ENCODE measurements around the gene TM4SF4.
"Not testable (repeated sequence)": the region's sequence is repeated elsewhere in the genome, so short reads cannot be mapped to it uniquely, and the experiment has no call there.

Gene TM4SF4

GRCh38 chr3:149474250-149474817 is at the start of gene TM4SF4:
TM4SF4 (plus strand) TSS chr3:149474697; CDS start chr3:149474878, 181 bp downstream.
- DNase-seq (ENCODE audit: low read depth in 2 of 2) = no peak

GRCh38 chr3:149424918-149425317 is 49.6 kb upstream of the TM4SF4 start:
- DNase-seq (ENCODE audit: low read depth in 2 of 2) = no peak

GRCh38 chr3:149426325-149426724 is 48.2 kb upstream of the TM4SF4 start:
- DNase-seq (ENCODE audit: low read depth in 2 of 2) = no peak

GRCh38 chr3:149428087-149428486 is 46.4 kb upstream of the TM4SF4 start:
- no peak for DNase-seq (ENCODE audit: low read depth in 2 of 2)

- no peak for DNase-seq (ENCODE audit: low read depth in 2 of 2)
Measured at GRCh38 chr3:149430216-149430615, 44.3 kb upstream of the TM4SF4 start.

- DNase-seq (ENCODE audit: low read depth in 2 of 2) = no peak
Measured at GRCh38 chr3:149432149-149432548, 42.3 kb upstream of the TM4SF4 start.

GRCh38 chr3:149435996-149436885 is 38.3 kb upstream of the TM4SF4 start:
- DNase-seq (ENCODE audit: low read depth in 2 of 2) = no peak

- no peak for DNase-seq (ENCODE audit: low read depth in 2 of 2)
Measured at GRCh38 chr3:149437286-149437685, 37.2 kb upstream of the TM4SF4 start.

GRCh38 chr3:149437710-149438109 is 36.8 kb upstream of the TM4SF4 start:
- no peak for DNase-seq (ENCODE audit: low read depth in 2 of 2)

GRCh38 chr3:149438981-149439380 is 35.5 kb upstream of the TM4SF4 start:
- DNase-seq (ENCODE audit: low read depth in 2 of 2) = no peak

GRCh38 chr3:149441642-149442041 is 32.9 kb upstream of the TM4SF4 start:
- DNase-seq (ENCODE audit: low read depth in 2 of 2) = no peak

GRCh38 chr3:149442043-149442442 is 32.5 kb upstream of the TM4SF4 start:
- no peak for DNase-seq (ENCODE audit: low read depth in 2 of 2)

- no peak for DNase-seq (ENCODE audit: low read depth in 2 of 2)
Measured at GRCh38 chr3:149442851-149443544, 31.5 kb upstream of the TM4SF4 start.

- no peak for DNase-seq (ENCODE audit: low read depth in 2 of 2)
Measured at GRCh38 chr3:149443545-149443912, 31.0 kb upstream of the TM4SF4 start.

GRCh38 chr3:149444867-149445266 is 29.6 kb upstream of the TM4SF4 start:
- not testable (repeated sequence) for DNase-seq (ENCODE audit: low read depth in 2 of 2)

GRCh38 chr3:149448331-149448831 is 26.1 kb upstream of the TM4SF4 start:
- DNase-seq (ENCODE audit: low read depth in 2 of 2) = no peak

- no peak for DNase-seq (ENCODE audit: low read depth in 2 of 2)
Measured at GRCh38 chr3:149449182-149449581, 25.3 kb upstream of the TM4SF4 start.

GRCh38 chr3:149449799-149450198 is 24.7 kb upstream of the TM4SF4 start:
- no peak for DNase-seq (ENCODE audit: low read depth in 2 of 2)

GRCh38 chr3:149450281-149450680 is 24.2 kb upstream of the TM4SF4 start:
- no peak for DNase-seq (ENCODE audit: low read depth in 2 of 2)

- DNase-seq (ENCODE audit: low read depth in 2 of 2) = no peak
Measured at GRCh38 chr3:149452036-149452435, 22.5 kb upstream of the TM4SF4 start.

- no peak for DNase-seq (ENCODE audit: low read depth in 2 of 2)
Measured at GRCh38 chr3:149453140-149453805, 21.2 kb upstream of the TM4SF4 start.

- no peak for DNase-seq (ENCODE audit: low read depth in 2 of 2)
Measured at GRCh38 chr3:149454746-149455145, 19.8 kb upstream of the TM4SF4 start.
